Measurements from ENCODE around the gene CALR3. TPM values are rescaled to one million over a fixed set of nuclear protein-coding genes. Genes with fewer than 3 reads are reported as not detected.

Gene CALR3
- total RNA-seq, 6 experiments from 2014 or later: not detected

- Mint-ChIP-seq H3K4me1 (ENCODE audit: low read depth) (peaks cover 4% of the 10 kb centered on the region), H3K27me3 (ENCODE audit: insufficient read depth) (no peaks in the 10 kb centered on the region; the same call in none of the 2 replicates), H3K4me3 (no peak overlapping the region), H3K27ac (no peak overlapping the region), H3K9me3 (no peaks in the 10 kb centered on the region), H3K36me3 (ENCODE audit: low read depth) (peaks cover 27% of the 10 kb centered on the region)
- no peak for DNase-seq
- TF ChIP-seq CTCF (IDR thresholded peaks at IDR 0.05): no peak
Observed at GRCh38 chr19:16429759-16430091, 66.2 kb downstream of the CALR3 start.

- TF ChIP-seq CTCF (IDR thresholded peaks at IDR 0.05): no peak
- no peak for DNase-seq
- Mint-ChIP-seq H3K9me3 (no peaks in the 10 kb centered on the region), H3K27ac (no peak overlapping the region), H3K36me3 (ENCODE audit: low read depth) (peaks cover 27% of the 10 kb centered on the region), H3K4me1 (ENCODE audit: low read depth) (no peaks in the 10 kb centered on the region; the same call in 1 of the 2 replicates), H3K27me3 (ENCODE audit: insufficient read depth) (no peaks in the 10 kb centered on the region; the same call in none of the 2 replicates), H3K4me3 (no peak overlapping the region)
Observed at GRCh38 chr19:16429066-16429758, 66.8 kb downstream of the CALR3 start.

Other genes starting within 250 kb of the CALR3 start
- 10 to 100 TPM; 26.4 to 36.8 (median 32.4) TPM for gene KLF2, start 171.3 kb downstream of the CALR3 start, total RNA-seq (2021; fragmentation: NEBNext Ultra II Directional; extraction: Animal tissue kit (Norgen Biotek cat#: 25700))
- gene EPS15L1, start 24.2 kb downstream of the CALR3 start, total RNA-seq (2021; fragmentation: NEBNext Ultra II Directional; extraction: Animal tissue kit (Norgen Biotek cat#: 25700)): 10 to 100 TPM; 27.3 to 29.6 (median 28.4) TPM
- 1 to 10 TPM; 2.9 to 4.7 (median 3.7) TPM for gene C19orf44, start 227 bp upstream of the CALR3 start, total RNA-seq (2021; fragmentation: NEBNext Ultra II Directional; extraction: Animal tissue kit (Norgen Biotek cat#: 25700))
- gene CHERP, start 46.3 kb upstream of the CALR3 start, total RNA-seq (2021; fragmentation: NEBNext Ultra II Directional; extraction: Animal tissue kit (Norgen Biotek cat#: 25700)): 10 to 100 TPM; 30.4 to 38.5 (median 34.6) TPM
- 10 to 100 TPM; 44.2 to 67.1 (median 55.4) TPM for gene SLC35E1, start 76.2 kb upstream of the CALR3 start, total RNA-seq (2021; fragmentation: NEBNext Ultra II Directional; extraction: Animal tissue kit (Norgen Biotek cat#: 25700))
- gene MED26, start 132.0 kb upstream of the CALR3 start, total RNA-seq (2021; fragmentation: NEBNext Ultra II Directional; extraction: Animal tissue kit (Norgen Biotek cat#: 25700)): 1 to 10 TPM; 7.9 to 9.9 (median 8.8) TPM
- 10 to 100 TPM; 66.2 to 74.6 (median 71.9) TPM for gene SMIM7, start 164.0 kb upstream of the CALR3 start, total RNA-seq (2021; fragmentation: NEBNext Ultra II Directional; extraction: Animal tissue kit (Norgen Biotek cat#: 25700))
- gene TMEM38A, start 165.0 kb upstream of the CALR3 start, total RNA-seq (2021; fragmentation: NEBNext Ultra II Directional; extraction: Animal tissue kit (Norgen Biotek cat#: 25700)): 1 to 10 TPM in 3 of 6 experiments, under 1 TPM in 3; 0.26 to 2.0 (median 1.0) TPM
- not detected for gene NWD1, start 223.7 kb upstream of the CALR3 start, total RNA-seq (2021; fragmentation: NEBNext Ultra II Directional; extraction: Animal tissue kit (Norgen Biotek cat#: 25700))

Measured in HFFc6 (cell line).